Measurements from ENCODE around the gene KCNK18. TPM values are rescaled to one million over a fixed set of nuclear protein-coding genes. Genes with fewer than 3 reads are reported as not detected.

The KCNK18 gene
- total RNA-seq, 6 experiments from 2014 or later = not detected

GRCh38 chr10:117250411-117250810 is 53.1 kb downstream of the KCNK18 start:
- Mint-ChIP-seq H3K27me3 (ENCODE audit: insufficient read depth) (peaks cover 33% of the 10 kb centered on the region), H3K9me3 (no peaks in the 10 kb centered on the region), H3K27ac (no peak overlapping the region), H3K4me1 (ENCODE audit: low read depth) (peaks cover 9% of the 10 kb centered on the region), H3K36me3 (ENCODE audit: low read depth) (no peaks in the 10 kb centered on the region), H3K4me3 (no peak overlapping the region)
- no peak for TF ChIP-seq CTCF (IDR thresholded peaks at IDR 0.05)
- no peak for DNase-seq

GRCh38 chr10:117253908-117254307 is 56.6 kb downstream of the KCNK18 start:
- Mint-ChIP-seq H3K9me3 (no peaks in the 10 kb centered on the region), H3K4me3 (no peak overlapping the region), H3K4me1 (ENCODE audit: low read depth) (no peaks in the 10 kb centered on the region), H3K27me3 (ENCODE audit: insufficient read depth) (peaks cover 28% of the 10 kb centered on the region), H3K27ac (no peak overlapping the region), H3K36me3 (ENCODE audit: low read depth) (no peaks in the 10 kb centered on the region)
- DNase-seq = no peak
- no peak for TF ChIP-seq CTCF (IDR thresholded peaks at IDR 0.05)

- Mint-ChIP-seq H3K27me3 (ENCODE audit: insufficient read depth) (peaks cover 25% of the 10 kb centered on the region), H3K27ac (no peak overlapping the region), H3K36me3 (ENCODE audit: low read depth) (no peaks in the 10 kb centered on the region), H3K9me3 (no peaks in the 10 kb centered on the region), H3K4me1 (ENCODE audit: low read depth) (no peaks in the 10 kb centered on the region), H3K4me3 (no peak overlapping the region)
- no peak for TF ChIP-seq CTCF (IDR thresholded peaks at IDR 0.05)
- no peak for DNase-seq
Observed at GRCh38 chr10:117254338-117254737, 57.0 kb downstream of the KCNK18 start.

GRCh38 chr10:117254774-117255735 is 57.8 kb downstream of the KCNK18 start:
- no peak for TF ChIP-seq CTCF (IDR thresholded peaks at IDR 0.05)
- H3K36me3 Mint-ChIP-seq (ENCODE audit: low read depth) = no peaks in the 10 kb centered on the region
- H3K9me3 Mint-ChIP-seq = no peaks in the 10 kb centered on the region
- no peak overlapping the region for H3K27ac Mint-ChIP-seq
- DNase-seq = no peak
- peaks cover 22% of the 10 kb centered on the region for H3K27me3 Mint-ChIP-seq (ENCODE audit: insufficient read depth)
- H3K4me1 Mint-ChIP-seq (ENCODE audit: low read depth) = no peaks in the 10 kb centered on the region
- no peak overlapping the region for H3K4me3 Mint-ChIP-seq

GRCh38 chr10:117255835-117256460 is 58.7 kb downstream of the KCNK18 start:
- Mint-ChIP-seq H3K36me3 (ENCODE audit: low read depth) (no peaks in the 10 kb centered on the region), H3K9me3 (no peaks in the 10 kb centered on the region), H3K4me3 (no peak overlapping the region), H3K27me3 (ENCODE audit: insufficient read depth) (peaks cover 31% of the 10 kb centered on the region), H3K27ac (no peak overlapping the region), H3K4me1 (ENCODE audit: low read depth) (no peaks in the 10 kb centered on the region)
- no peak for DNase-seq
- TF ChIP-seq CTCF (IDR thresholded peaks at IDR 0.05) = no peak

Measured in HFFc6 (cell line).